Stimulated activated CD4-positive, alpha-beta T cell treated with anti-CD3 and anti-CD28 coated beads, Interleukin-15, amount 100 ng/mL, for 24 hours (primary cell): ENCODE measurements around the gene NATD1.
A peak's percentile ranks its signal among the peaks of the same experiment; 100 is the strongest.

ENCODE experiments used
- DNase-seq: peaks from one replicate; pipeline ENCODE4 v3.0.0-alpha.2; 2020

Gene NATD1, protein sequence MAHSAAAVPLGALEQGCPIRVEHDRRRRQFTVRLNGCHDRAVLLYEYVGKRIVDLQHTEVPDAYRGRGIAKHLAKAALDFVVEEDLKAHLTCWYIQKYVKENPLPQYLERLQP

DNA sequence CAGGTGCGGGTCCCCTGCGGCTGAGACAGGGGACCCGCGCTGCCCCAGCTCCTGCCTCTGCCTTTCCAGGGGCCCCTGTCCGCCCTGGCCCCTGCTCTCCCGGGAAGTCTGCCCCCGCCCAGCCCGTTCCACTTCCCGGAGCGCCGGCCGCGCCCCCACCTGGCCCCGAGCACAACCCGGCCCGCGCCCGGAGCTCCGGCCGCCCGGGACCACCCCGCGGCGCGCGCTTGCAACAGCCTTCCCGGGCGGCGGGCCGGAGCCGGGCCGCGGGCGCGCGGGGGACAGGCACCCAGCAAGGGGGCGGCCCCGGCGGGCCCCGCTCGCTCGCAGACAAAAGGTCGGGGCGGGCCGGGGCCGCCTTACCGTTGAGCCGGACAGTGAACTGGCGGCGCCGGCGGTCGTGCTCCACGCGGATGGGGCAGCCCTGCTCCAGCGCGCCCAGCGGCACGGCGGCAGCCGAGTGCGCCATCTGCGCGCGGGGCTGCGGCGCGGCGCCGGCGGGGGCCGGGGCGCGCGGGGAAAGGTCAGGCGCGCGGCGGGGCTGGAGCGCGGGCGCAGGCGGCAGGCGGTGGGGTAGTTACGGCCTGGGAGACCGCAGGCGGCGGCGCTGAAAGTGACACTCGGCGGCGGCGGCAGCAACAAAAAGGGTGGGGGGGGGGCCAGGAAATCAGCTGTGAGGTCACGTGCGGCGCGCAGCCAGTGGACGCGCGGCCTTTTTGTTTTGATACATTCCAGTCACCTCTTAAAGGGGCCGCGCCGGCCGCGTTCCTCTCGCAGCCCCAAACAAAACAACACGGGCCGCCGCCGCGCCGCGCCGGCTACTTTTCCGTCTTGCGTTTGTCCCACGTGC lies at the start of gene NATD1:
NATD1 (minus strand) TSS at position 615 of the 850 bp plus-strand sequence; CDS start at position 469, 146 bp downstream.
- peak; percentile 82 for DNase-seq

DNA sequence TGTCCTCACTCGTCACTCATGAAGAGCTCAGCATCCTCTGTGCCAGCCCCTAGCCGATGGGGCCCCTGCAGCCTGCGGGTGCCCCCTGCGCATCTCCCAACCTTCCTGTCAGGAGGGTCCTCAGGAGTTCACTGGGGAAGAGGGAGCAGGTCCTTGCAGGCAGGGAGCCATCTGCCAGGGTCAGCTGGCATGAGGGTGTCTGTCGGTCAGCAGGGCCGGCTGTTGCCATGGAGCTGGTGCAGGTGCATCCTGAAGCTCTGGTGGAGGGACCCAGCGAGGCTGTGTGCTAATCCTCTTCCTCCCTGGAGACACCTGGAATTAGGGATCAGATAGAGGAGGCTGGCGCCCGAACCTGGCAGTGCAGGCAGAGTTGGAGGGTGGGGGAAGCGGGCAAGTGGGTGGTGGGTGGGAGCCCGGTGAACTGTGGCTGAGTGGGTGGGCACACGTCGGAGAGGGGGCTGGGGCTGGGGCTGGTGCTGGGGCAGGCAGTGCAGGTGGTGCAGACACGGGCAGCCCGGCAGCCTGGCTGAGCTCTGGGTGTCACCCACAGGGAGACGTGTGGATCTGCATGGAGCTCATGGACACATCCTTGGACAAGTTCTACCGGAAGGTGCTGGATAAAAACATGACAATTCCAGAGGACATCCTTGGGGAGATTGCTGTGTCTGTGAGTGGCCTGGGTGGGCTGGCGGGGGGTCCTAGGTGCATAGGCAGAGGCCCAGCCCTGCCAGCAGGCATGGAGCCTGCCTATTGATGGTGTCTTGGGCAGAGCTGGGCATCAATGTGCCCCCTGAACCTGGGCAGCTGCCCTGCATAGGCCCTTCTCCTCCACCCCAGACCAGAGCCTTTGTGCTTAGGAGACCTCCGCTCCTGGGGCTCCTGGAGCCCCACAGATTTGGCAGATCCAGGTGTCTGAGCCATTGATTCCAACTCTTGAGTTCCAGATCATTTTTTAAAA lies 48.7 kb upstream of the NATD1 start:
- no peak for DNase-seq

DNA sequence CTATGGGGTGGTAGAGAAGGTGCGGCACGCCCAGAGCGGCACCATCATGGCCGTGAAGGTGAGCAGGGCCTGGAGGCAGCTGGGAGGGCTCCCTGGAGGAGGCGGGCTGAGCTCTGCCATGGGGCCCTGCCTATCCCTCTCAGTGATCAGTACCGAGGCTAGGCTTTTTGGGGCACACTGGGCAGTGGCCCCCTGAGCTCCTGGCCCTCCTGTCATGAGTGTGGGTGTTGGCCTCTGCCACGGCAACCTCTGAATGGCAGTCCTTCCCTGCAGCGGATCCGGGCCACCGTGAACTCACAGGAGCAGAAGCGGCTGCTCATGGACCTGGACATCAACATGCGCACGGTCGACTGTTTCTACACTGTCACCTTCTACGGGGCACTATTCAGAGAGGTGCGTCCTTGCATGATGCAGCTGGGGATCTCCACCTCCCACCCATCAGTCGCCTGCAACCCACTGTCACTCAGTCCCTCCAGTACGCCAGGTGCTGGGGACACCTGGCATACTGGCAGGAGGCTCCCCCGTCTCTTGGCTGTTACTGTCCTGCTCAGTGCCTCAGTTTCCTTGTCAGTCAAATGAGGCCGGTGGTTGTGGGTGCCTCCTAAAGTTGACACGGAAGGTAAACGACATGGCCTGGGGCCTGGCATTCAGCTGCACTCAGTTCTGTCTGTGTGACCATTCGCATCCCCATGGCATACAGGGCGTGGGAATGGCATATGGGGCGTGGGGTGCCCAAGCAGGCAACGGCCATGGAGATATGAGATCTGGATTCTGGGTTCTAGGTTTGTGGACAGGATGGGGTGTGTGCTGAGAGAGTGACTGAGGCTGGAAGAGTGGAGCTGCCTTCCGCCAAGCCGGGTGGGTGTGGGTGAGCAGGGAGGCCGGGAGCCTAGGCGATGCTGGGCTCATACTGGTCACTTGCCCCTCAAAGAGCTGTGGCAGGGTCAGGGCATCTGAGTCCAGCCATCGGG lies 47.7 kb upstream of the NATD1 start:
- no peak for DNase-seq

DNA sequence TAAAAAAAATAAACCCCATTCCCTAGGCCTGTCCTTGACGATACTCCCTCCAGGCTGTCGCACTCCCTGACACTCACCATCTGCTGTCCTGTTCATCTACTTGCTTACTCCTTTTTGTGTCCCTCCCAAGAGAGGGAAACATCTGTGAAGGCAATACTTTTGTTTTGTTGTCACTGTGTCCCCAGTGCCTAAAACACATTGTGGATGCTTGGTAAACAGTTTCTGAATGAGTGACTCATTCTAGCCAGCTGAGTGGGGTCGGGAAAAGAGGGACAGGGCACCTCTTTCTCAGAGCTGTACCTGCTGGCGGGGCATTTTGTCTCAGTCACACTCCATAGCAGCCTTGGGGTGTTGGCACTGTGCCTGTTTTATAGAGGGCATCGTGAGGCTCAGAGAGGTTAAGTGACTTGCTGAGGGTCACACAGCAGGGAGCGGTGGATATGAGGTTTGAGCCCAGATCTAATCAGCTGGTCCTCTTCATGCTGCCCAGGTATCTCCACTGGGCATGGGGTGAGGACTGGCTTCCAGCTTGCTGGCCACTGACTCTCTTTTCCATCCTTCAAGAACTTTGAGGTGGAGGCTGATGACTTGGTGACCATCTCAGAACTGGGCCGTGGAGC lies 46.9 kb upstream of the NATD1 start:
- no peak for DNase-seq

DNA sequence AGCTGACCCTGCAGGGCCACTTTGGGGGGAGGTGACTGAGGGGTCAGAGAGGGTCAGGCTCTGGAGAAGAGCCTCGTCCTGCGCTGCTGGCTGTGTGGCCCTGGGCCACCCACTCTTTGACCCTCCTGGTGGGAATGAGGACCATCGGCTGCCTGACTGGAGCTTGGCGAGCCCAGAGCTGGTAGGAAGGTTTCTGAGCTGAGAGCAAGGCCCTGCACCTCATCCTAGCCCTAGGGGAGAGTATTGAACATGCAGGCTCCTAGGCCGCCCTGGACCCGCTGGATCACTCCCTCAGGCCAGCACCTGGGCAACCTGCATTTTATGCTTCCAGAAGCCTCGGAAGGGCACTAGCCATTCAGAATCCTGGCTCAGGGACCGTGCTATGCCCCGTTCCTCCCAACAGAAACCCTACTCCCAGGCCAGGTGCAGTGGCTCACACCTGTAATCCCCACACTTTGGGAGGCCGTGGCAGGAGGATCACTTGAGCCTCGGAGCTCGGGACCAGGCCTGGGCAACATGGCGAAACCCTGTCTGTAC lies 45.8 kb upstream of the NATD1 start:
- DNase-seq, result no peak

DNA sequence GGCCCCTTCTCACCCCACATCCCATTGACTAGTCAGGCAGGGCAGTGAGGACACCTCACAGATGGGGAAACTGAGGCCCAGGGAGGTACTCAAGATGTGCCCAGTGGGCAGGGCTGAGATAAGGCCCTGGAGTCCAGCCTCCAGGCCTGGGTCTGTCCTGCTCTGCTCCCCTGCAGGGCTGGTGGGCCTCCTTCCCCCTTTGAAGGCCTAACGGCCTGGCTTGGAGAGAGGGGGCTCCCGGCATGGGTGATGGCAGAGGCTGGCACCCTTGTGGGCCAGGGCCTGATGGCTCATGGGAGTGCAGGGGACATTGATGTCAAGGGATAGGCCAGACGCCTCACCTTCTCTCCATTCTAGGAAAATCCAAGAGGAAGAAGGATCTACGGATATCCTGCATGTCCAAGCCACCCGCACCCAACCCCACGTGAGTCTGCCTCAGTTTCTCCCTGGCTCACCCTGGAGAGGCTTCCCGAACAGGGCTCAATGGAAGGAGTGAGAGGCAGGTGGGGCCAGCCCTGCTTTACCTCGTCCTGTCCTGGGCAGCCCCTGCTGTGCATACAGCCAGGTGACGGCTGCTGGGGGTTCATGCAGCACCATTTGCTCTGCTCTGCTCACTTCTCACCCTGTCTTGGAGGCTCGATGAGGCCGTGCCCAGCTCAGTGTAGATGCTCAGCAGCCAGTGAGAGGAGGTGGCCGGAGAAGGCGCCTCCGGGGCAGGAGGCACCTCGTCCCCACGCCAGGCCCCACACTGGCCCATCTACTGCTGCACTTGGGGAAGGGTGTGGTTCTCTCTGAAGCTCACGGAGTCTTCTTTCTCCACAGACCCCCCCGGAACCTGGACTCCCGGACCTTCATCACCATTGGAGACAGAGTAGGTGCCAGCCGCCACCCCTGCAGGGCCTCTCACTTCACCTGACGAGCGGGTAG lies 45.1 kb upstream of the NATD1 start:
- DNase-seq, result no peak

DNA sequence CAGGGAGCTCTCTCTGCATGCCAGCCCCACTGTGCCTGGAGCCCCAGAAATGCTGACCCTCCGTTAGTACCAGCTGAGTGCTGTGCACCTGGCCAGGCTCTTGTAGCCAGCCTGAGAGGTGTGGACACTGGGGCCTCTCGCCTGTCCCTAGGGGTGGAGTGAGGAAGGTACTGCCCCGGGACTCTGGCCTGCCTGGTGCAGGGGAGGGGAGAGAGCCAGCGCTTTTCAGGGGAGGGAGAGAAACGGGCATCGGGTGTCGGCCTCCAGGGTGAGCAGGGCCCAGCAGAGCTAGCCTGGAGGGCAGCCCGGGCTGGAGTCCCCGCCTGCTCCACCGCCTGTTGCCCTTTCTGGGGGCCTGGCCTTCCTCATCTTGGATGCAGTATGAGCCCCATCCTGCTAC lies 44.4 kb upstream of the NATD1 start:
- DNase-seq, result no peak

DNA sequence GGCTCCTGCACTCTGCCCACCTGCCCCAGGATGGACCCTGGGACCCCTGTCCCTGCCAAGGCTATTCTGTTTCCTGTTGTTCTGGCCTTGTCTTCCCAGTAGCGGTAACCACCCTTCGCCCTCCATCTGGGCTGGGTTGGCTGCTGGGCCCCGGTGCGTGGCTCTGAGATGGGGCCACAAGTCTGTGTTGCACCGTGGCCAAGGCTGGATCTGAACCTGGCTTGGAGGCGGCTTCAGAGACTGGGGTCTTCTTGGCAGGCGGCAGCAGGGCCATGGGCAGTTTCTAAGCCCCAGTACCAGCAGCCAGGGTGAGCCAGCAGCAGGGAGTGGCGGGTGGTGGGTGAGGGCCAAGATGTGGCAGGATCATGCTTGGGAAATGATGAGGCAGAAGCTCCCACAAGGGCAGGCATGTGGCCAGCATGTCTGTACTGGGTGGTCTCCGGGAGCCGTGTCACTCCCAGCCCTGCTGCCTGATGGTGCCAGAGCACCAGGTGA lies 43.9 kb upstream of the NATD1 start:
- no peak for DNase-seq

DNA sequence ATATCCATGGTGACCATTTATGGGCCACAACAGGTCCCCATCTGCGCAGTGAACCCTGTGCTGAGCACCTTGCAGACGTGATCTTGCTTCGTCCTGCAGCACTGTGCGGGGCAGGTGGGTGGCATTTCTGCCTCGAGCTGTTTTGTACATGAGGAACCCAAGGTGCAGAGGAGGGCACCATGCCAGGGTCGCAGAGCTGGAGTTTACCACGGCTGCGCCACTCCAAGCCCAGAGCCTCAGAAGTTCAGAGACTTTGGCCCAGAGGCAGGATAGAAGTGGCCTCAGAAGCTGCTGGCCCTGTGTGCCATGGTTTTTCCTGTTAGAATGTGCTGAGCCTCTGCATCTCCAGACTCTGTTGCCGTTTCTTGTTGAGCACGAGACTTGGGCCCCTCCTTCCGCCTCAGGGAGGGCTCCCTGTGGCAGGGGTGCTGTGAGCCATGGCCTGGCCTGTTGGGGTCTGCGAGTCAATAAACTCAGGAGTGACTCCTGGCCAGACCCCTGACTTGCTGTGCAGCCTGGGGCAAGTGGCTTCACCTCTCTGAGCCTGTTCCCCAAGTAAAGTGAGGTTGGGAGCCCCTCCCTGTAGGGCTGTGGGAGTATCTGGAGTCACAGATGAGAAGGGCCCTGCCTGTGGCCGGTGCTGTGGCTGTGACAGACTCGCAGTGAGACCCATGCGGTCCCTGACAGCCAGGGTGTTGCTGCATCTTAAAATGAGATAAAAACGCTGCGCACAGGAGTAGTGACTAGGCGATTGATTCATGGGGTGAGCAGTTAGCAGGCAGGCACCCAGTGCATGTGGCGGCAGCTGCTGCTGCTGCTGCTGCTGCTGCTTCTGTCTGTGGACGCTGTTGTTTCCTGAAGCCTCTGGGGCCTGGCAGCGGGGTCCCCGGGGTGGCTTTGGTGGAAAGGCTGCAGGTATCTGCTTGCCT lies 43.2 kb upstream of the NATD1 start:
- DNase-seq, result no peak

DNA sequence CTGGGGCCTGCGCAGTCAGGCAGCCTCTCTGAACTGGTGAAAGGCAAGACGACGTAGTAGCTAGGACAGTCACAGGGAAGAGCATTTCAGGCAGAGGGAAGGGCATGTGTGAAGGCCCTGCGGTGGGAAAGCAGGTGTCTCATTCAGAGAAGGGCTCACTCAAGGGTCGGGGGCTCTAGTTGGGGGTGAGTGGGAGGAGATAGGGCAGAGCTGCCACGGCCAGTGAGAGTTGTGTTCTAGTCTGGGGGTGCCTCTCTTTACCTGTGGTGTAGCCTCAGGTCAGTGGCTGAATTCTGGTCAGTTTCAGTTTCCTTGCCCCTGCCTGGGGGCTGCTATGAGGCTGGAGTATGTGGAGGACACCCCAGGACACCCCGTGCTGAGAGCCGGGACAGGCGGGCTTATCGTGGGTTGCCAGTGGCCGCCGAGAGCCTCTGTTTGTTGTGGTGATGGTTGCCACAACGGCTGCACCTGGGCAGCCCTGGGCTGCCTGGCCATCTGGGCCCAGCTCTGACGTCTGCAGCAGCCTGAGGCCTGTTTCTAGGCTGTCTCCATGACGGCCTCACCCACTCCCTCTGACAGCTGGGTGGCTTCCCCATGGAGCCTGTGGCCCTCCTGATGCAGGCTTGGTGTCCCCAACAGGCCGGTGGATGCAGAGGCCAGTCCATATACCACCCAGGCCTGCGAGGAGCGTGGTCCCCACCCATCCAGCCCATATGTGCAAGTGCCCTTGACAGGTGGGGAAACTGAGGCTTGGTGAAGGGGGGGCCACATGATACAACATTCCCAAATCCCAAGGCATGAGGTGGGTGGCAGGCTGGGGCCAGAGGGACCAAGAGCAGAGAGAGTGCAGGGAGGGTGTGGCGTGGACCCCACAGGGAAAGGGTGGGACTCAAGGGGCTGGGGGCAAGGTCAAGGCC lies 42.1 kb upstream of the NATD1 start:
- no peak for DNase-seq

DNA sequence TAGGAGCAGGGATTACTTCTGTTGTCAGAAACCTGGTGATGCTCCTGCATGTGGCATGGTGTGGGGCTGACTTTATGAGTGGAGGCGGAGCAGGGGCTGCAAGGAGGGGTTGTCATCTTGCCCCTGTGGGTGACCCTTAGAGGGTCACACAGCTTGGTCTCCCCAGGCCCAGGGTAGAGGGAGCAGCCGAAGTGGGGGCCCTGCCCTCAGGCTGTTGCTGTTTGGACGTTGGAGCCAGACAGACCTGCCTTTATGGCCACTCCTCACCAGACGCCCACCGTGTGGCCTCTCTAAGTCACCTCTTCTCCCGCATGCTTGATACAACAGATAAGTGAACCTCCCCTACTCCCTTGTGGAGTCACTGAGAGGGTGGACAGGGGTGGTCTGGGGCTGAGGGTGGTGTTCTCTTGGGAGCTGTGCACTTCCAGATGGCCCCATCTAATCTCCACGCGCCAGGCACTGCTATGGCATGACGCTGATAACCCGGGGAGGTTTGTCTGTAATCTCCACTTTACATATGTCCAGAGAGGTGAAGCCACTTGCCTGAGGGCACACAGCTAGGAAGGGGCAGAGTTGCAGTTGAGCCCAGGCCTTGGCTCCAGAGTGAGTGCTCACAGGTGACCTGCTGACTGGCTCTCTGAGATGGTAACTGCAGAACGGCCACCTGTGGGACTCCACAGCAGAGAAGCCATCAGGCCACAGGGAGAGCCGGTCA lies 41.3 kb upstream of the NATD1 start:
- DNase-seq, result no peak

DNA sequence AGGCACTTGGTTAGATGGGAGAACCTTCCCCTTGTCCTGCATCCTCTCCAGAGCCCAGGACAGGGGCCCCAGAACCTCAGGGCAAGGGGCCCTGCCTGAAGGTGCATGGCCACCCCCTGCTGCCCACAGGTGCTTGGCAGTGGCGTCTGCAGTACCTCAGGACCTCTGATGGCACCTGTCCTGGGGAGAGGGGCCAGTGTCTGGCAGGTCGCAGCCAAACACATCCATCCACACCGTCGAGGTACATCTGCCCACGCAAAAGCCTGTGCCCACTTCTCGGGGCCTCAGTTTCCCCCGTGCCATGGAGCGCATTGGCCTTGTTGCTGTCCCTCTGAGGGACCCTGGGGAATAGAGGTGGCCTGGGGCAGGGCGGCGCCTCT lies 40.6 kb upstream of the NATD1 start:
- DNase-seq, result no peak

DNA sequence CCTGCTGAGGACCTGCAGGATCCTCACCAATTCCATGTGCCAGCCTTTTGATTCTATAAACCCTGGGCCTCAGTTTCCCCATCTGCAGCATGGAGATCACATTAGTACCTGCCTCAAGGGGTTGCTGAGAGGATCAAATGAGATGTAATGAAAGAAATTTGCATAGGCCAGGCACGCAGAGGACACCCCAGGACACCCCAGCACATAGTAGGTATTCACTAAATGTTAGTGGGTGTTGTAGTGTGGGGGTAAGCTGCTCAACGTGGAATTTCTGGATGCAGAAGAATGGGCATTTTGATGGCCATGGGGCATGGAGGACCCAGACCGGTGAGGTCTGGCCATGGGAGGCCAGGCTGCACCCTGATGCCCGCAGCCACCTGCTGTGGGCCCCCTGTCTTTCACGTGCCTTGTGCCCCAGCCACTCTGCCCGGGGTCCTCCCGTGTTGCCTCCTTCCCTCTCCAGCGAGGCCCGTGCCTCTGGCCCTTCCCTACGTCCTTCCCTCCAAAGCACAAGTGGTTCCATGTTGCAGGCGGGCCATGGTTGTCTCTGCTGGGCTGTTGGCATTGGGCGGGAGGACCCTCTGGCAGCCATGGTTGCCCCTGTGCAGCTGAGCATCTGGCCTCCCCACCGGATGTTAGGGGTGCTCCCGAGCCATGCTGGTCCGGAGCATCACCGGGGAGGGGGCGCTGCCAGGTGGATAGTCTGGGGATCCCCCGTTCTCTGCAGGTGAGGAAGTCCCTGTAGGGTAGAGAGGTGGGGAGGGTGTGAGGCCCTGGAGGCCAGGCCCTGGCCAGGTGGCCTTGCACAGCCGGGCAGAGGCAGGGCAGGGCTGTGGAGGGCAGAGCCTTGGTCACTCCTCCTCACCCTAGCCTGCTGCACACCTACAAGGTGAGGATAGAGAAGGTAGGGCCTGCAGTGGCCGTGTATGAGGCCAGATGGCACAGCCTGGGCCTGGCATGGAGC lies 39.9 kb upstream of the NATD1 start:
- no peak for DNase-seq

DNA sequence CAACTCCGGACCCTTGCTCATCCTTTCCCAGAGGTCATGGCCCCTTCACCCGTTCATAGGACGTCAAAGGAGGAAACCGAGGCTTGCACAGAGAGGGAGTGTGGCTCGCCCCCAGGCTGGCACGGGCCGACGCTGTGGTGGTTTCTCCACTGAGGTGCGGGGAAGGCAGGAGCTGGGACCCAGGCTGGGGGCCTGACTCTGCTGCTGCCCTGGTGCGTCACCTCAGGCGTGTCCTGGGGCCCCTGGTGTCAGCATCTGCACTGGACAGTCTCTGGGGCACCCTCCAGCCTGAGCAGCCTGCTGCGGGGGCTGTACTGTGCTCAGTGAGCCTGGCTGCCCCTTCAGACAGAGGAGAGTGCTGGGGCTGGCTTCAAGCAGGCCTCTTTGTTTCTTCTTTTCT lies 38.7 kb upstream of the NATD1 start:
- DNase-seq, result no peak

DNA sequence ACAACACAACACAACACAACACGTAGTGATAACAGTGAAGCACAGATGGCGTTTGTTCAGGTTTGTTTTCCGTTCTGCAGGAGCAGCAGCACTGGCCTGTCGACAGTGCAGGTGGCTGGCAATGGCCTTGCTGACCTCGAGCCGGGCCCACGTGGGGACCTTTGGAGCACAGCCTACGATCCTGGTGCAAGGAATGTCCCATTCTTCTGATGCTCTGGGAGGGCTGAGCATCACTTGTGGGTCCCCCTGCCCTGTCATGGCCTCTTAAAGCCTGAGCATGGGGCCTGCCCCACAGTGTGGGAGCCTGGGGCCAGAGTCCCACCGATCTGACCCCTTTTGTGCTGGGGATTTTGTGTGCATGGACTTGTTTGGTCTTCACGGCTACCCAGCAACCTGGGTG lies 38.1 kb upstream of the NATD1 start:
- no peak for DNase-seq
